H9 (cell line): ENCODE results near the gene EAF1. TPM values are rescaled to one million over a fixed set of nuclear protein-coding genes. Genes with fewer than 3 reads are reported as not detected.

Experiments used
- DNase-seq: peaks from one replicate; pipeline ENCODE4 v3.0.0-alpha.2; 2017
- H2AFZ ChIP-seq: one replicate; pipeline ENCODE4 v1.6.1; 2013; ENCODE audit warnings: mild to moderate bottlenecking, low read length, control low read depth, moderate library complexity
- H2AK5ac ChIP-seq: 2 replicates; pipeline ENCODE4 v1.6.1; 2013; ENCODE audit warnings: low read length, control low read depth, mixed read lengths; ENCODE audit not compliant: insufficient read length
- H2BK120ac ChIP-seq: one replicate; pipeline ENCODE4 v1.6.1; 2013; ENCODE audit warnings: low read depth, mild to moderate bottlenecking, low read length, control low read depth, inconsistent platforms; ENCODE audit not compliant: poor library complexity, severe bottlenecking
- H2BK12ac ChIP-seq: 2 replicates; pipeline ENCODE4 v1.6.1; 2013; ENCODE audit warnings: low read length, control low read depth, mixed read lengths, low read depth; ENCODE audit not compliant: insufficient read length
- H2BK15ac ChIP-seq: 2 replicates; pipeline ENCODE4 v1.6.1; 2013; ENCODE audit warnings: low read depth, low read length, control low read depth
- H2BK20ac ChIP-seq: one replicate; pipeline ENCODE4 v1.6.1; 2013; ENCODE audit warnings: low read depth, mild to moderate bottlenecking, low read length, control low read depth, inconsistent platforms; ENCODE audit not compliant: poor library complexity, severe bottlenecking
- H2BK5ac ChIP-seq: 2 replicates; pipeline ENCODE4 v1.6.1; 2013; ENCODE audit warnings: low read length, control low read depth, mixed read lengths; ENCODE audit not compliant: insufficient read length
- H3K14ac ChIP-seq: 2 replicates; pipeline ENCODE4 v1.6.1; 2013; ENCODE audit warnings: low read length, control low read depth; ENCODE audit not compliant: insufficient read depth
- H3K18ac ChIP-seq: 2 replicates; pipeline ENCODE4 v1.6.1; 2013; ENCODE audit warnings: low read depth, mild to moderate bottlenecking, mixed read lengths, low read length, control low read depth; ENCODE audit not compliant: insufficient read length
- H3K23ac ChIP-seq: 2 replicates; pipeline ENCODE4 v1.6.1; 2013; ENCODE audit warnings: low read length, control low read depth, mixed read lengths, low read depth; ENCODE audit not compliant: insufficient read length
- H3K23me2 ChIP-seq: 2 replicates; pipeline ENCODE4 v1.6.1; 2013; ENCODE audit warnings: low read depth, mild to moderate bottlenecking, mixed read lengths, low read length, control low read depth; ENCODE audit not compliant: insufficient read length, poor library complexity, severe bottlenecking
- H3K27ac ChIP-seq: 2 replicates; pipeline ENCODE4 v1.5.1; 2013; ENCODE audit warnings: low read length, control low read depth, mixed read lengths, low read depth; ENCODE audit not compliant: insufficient read length
- H3K27me3 ChIP-seq: 2 replicates; pipeline ENCODE4 v1.6.1; 2013; ENCODE audit warnings: low read length, control low read depth, inconsistent platforms; ENCODE audit not compliant: insufficient read depth
- H3K4ac ChIP-seq: 2 replicates; pipeline ENCODE4 v1.6.1; 2013; ENCODE audit warnings: low read depth, mild to moderate bottlenecking, control low read depth, inconsistent platforms, low read length, moderate library complexity
- H3K4me1 ChIP-seq: 2 replicates; pipeline ENCODE4 v1.6.1; 2013; ENCODE audit warnings: low read length, control low read depth, inconsistent platforms; ENCODE audit not compliant: insufficient read depth
- H3K4me2 ChIP-seq: 2 replicates; pipeline ENCODE4 v1.6.1; 2013; ENCODE audit warnings: low read length, control low read depth, mixed read lengths; ENCODE audit not compliant: insufficient read length, insufficient read depth
- H3K56ac ChIP-seq: 2 replicates; pipeline ENCODE4 v1.6.1; 2013; ENCODE audit warnings: low read depth, mild to moderate bottlenecking, mixed read lengths, low read length, control low read depth; ENCODE audit not compliant: insufficient read length
- H3K79me1 ChIP-seq: 2 replicates; pipeline ENCODE4 v1.6.1; 2013; ENCODE audit warnings: low read depth, mild to moderate bottlenecking, moderate library complexity, low read length, control low read depth, inconsistent platforms; ENCODE audit not compliant: insufficient read depth, poor library complexity, severe bottlenecking
- H3K79me2 ChIP-seq: 2 replicates; pipeline ENCODE4 v1.6.1; 2013; ENCODE audit warnings: low read length, control low read depth, inconsistent platforms; ENCODE audit not compliant: insufficient read depth
- H3K9ac ChIP-seq: 2 replicates; pipeline ENCODE4 v1.6.1; 2013; ENCODE audit warnings: low read length, control low read depth, mixed read lengths; ENCODE audit not compliant: insufficient read length; ENCODE audit errors: extremely low read depth
- H3K9me3 ChIP-seq: one replicate; pipeline ENCODE4 v1.6.1; 2013; ENCODE audit warnings: low read depth, low read length, inconsistent platforms; ENCODE audit not compliant: control insufficient read depth
- H3T11ph ChIP-seq: one replicate; pipeline ENCODE4 v1.6.1; 2013; ENCODE audit warnings: mild to moderate bottlenecking, low read length, control low read depth, inconsistent platforms
- H4K20me1 ChIP-seq: one replicate; pipeline ENCODE4 v1.6.1; 2013; ENCODE audit not compliant: control insufficient read depth, insufficient read length, insufficient read depth
- H4K5ac ChIP-seq: 2 replicates; pipeline ENCODE4 v1.6.1; 2013; ENCODE audit warnings: low read depth, mild to moderate bottlenecking, mixed read lengths, low read length, control low read depth; ENCODE audit not compliant: insufficient read length
- H4K8ac ChIP-seq: replicated peaks from 2 replicates; pipeline ENCODE4 v1.6.1; 2013; ENCODE audit warnings: low read length, control low read depth, mixed read lengths, low read depth; ENCODE audit not compliant: insufficient read length
- H4K91ac ChIP-seq: 2 replicates; pipeline ENCODE4 v1.6.1; 2013; ENCODE audit warnings: low read depth, mild to moderate bottlenecking, moderate library complexity, mixed read lengths, low read length, control low read depth; ENCODE audit not compliant: insufficient read length
- H3K27ac Mint-ChIP-seq, 3 experiments: 2 replicates in 2 of 3; 3 replicates in 1 of 3; pipeline ENCODE4 v1.8.0; 2020 to 2021; ENCODE audit warnings: mixed read lengths in 3 of 3, mild to moderate bottlenecking in 1 of 3, moderate library complexity in 1 of 3
- H3K27me3 Mint-ChIP-seq: 2 replicates; pipeline ENCODE4 v1.8.0; 2021; ENCODE audit warnings: low read depth, mild to moderate bottlenecking, moderate library complexity, mixed read lengths
- H3K36me3 Mint-ChIP-seq, 3 experiments: 2 replicates in 2 of 3; 3 replicates in 1 of 3; pipeline ENCODE4 v1.8.0; 2020 to 2021; ENCODE audit warnings: low read depth in 3 of 3, mixed read lengths in 3 of 3; ENCODE audit not compliant: insufficient read depth in 1 of 3
- H3K4me1 Mint-ChIP-seq, 2 experiments: 2 replicates each; pipeline ENCODE4 v1.8.0; 2020; ENCODE audit warnings: mixed read lengths in 2 of 2
- H3K4me3 Mint-ChIP-seq, 2 experiments: 2 replicates in 1 of 2; 3 replicates in 1 of 2; pipeline ENCODE4 v1.8.0; 2020 to 2021; ENCODE audit warnings: mild to moderate bottlenecking in 2 of 2, mixed read lengths in 2 of 2, moderate library complexity in 1 of 2
- H3K9me3 Mint-ChIP-seq, 2 experiments: 2 replicates in 1 of 2; 3 replicates in 1 of 2; pipeline ENCODE4 v1.8.0; 2020; ENCODE audit warnings: mild to moderate bottlenecking in 2 of 2, mixed read lengths in 2 of 2, moderate library complexity in 1 of 2
- CTCF ChIP-seq: fragments of 200-600 bp; sonication (generic); conservative IDR thresholded peaks from 3 replicates; pipeline ENCODE4 v1.8.0; 2021; ENCODE audit warnings: antibody characterized with exemption, mild to moderate bottlenecking
- WGBS: extraction: QIAGEN DNeasy Blood & Tissue Kit; methylation state at CpG from one replicate; pipeline ENCODE4 v1.1.7; 2013; ENCODE audit warnings: missing lambda C conversion rate, low lambda C conversion rate, mixed read lengths; ENCODE audit not compliant: insufficient read length; ENCODE audit errors: extremely low coverage; 5-methylcytosine and 5-hydroxymethylcytosine counted together
- total RNA-seq: library from RNA; stranded (reverse); gene quantifications from 2 replicates; pipeline ENCODE4 v1.2.1, GENCODE V29; 2021

EAF1 gene
- total RNA-seq, 1 experiment from 2014 or later = 34.3 TPM

- TF ChIP-seq CTCF = no peak
- WGBS = no CpG with 5 or more reads among the region's 8 CpGs
- H3K27ac Mint-ChIP-seq = no peak overlapping the region
Observed at GRCh38 chr3:15491143-15491542, 63.7 kb downstream of the EAF1 start.

More at GRCh38 chr3:15491143-15491542, 63.7 kb downstream of the EAF1 start:
- H3K4me1 Mint-ChIP-seq = peaks cover 10 to 15% of the 10 kb centered on the region in 2 experiments
- Histone ChIP-seq H3K79me2 (no peaks in the 10 kb centered on the region), H3K4me1 (peaks cover 3% of the 10 kb centered on the region; the same call in 1 of the 2 replicates), H3K14ac (no peak overlapping the region), H3K23me2 (no peaks in the 10 kb centered on the region), H4K8ac (no peak overlapping the region), H3K56ac (no peak overlapping the region), H2BK12ac (no peak overlapping the region), H3K18ac (no peak overlapping the region), H2BK20ac (no peak overlapping the region), H3K27ac (no peak overlapping the region), H2BK15ac (no peak overlapping the region), H4K91ac (no peak overlapping the region), H3K27me3 (no peaks in the 10 kb centered on the region), H4K20me1 (no peaks in the 10 kb centered on the region), H2BK120ac (no peak overlapping the region), H3K4ac (no peak overlapping the region), H3K79me1 (no peaks in the 10 kb centered on the region), H3K23ac (no peak overlapping the region), H3K4me2 (no peak overlapping the region), H4K5ac (no peak overlapping the region), H3T11ph (no peak overlapping the region), H2BK5ac (no peak overlapping the region), H3K9ac (no peak overlapping the region), H2AFZ (no peak overlapping the region), H2AK5ac (no peak overlapping the region), H3K9me3 (no peaks in the 10 kb centered on the region)
- no peak overlapping the region for H3K4me3 Mint-ChIP-seq
- DNase-seq = no peak
- H3K9me3 Mint-ChIP-seq = no peaks in the 10 kb centered on the region
- H3K36me3 Mint-ChIP-seq = no peaks in the 10 kb centered on the region
- peaks cover 3% of the 10 kb centered on the region; the same call in 1 of the 2 replicates for H3K27me3 Mint-ChIP-seq

Other genes with a start within 250 kb of the EAF1 start
- gene CAPN7, start 221.4 kb upstream of the EAF1 start, total RNA-seq = 25.2 and 26.1 TPM in 2 replicates
- gene SH3BP5, start 95.0 kb upstream of the EAF1 start, total RNA-seq = 5.5 and 6.8 TPM in 2 replicates
- gene METTL6, start 54 bp upstream of the EAF1 start, total RNA-seq = 24.1 and 25.6 TPM in 2 replicates
- gene COLQ, start 94.1 kb downstream of the EAF1 start, total RNA-seq = 0.61 and 1.1 TPM in 2 replicates
- 48.9 and 52.6 TPM in 2 replicates for gene HACL1, start 174.0 kb downstream of the EAF1 start, total RNA-seq
- gene BTD, start 174.1 kb downstream of the EAF1 start, total RNA-seq = 21.5 and 23.3 TPM in 2 replicates